NB4 (cell line): Measurements from ENCODE around the gene FLT1.
A peak's percentile ranks its signal among the peaks of the same experiment; 100 is the strongest.

Source experiments
- DNase-seq: peaks from one replicate; pipeline ENCODE4 v3.0.0; 2010; ENCODE audit warnings: low read depth
- H3K4me3 ChIP-seq: one replicate; pipeline ENCODE4 v1.5.1; 2011; ENCODE audit warnings: mild to moderate bottlenecking, low read depth, low read length, moderate library complexity
- MYC ChIP-seq: IDR thresholded peaks from 2 replicates; pipeline ENCODE4 v1.6.1; 2011; ENCODE audit warnings: low read depth, low read length
- POLR2A ChIP-seq: IDR thresholded peaks from 2 replicates; pipeline ENCODE4 v1.6.1; 2011; ENCODE audit warnings: mild to moderate bottlenecking; ENCODE audit not compliant: insufficient read length; ENCODE audit errors: extremely low read depth
- TF ChIP-seq, protein P1 (sequence below): IDR thresholded peaks from one replicate; pipeline ENCODE4 v1.5.1; 2012; ENCODE audit warnings: low read depth, low read length
- TF ChIP-seq, protein P2 (sequence below): IDR thresholded peaks from 2 replicates; pipeline ENCODE4 v1.6.1; 2011; ENCODE audit warnings: low read depth, low read length

FLT1 gene

GRCh38 chr13:28337166-28338005 lies 157.5 kb downstream of the FLT1 start:
- no peak overlapping the region for H3K4me3 ChIP-seq
- TF ChIP-seq, protein P1, sequence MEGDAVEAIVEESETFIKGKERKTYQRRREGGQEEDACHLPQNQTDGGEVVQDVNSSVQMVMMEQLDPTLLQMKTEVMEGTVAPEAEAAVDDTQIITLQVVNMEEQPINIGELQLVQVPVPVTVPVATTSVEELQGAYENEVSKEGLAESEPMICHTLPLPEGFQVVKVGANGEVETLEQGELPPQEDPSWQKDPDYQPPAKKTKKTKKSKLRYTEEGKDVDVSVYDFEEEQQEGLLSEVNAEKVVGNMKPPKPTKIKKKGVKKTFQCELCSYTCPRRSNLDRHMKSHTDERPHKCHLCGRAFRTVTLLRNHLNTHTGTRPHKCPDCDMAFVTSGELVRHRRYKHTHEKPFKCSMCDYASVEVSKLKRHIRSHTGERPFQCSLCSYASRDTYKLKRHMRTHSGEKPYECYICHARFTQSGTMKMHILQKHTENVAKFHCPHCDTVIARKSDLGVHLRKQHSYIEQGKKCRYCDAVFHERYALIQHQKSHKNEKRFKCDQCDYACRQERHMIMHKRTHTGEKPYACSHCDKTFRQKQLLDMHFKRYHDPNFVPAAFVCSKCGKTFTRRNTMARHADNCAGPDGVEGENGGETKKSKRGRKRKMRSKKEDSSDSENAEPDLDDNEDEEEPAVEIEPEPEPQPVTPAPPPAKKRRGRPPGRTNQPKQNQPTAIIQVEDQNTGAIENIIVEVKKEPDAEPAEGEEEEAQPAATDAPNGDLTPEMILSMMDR: no peak
- TF ChIP-seq, protein P2, sequence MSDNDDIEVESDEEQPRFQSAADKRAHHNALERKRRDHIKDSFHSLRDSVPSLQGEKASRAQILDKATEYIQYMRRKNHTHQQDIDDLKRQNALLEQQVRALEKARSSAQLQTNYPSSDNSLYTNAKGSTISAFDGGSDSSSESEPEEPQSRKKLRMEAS: no peak
- TF ChIP-seq MYC (no peak), POLR2A (no peak)
- DNase-seq: no peak

GRCh38 chr13:28336193-28336657 lies 158.7 kb downstream of the FLT1 start:
- no peak overlapping the region for H3K4me3 ChIP-seq
- TF ChIP-seq, protein P2: no peak
- TF ChIP-seq MYC (no peak), POLR2A (no peak)
- TF ChIP-seq, protein P1: no peak
- no peak for DNase-seq

DNA sequence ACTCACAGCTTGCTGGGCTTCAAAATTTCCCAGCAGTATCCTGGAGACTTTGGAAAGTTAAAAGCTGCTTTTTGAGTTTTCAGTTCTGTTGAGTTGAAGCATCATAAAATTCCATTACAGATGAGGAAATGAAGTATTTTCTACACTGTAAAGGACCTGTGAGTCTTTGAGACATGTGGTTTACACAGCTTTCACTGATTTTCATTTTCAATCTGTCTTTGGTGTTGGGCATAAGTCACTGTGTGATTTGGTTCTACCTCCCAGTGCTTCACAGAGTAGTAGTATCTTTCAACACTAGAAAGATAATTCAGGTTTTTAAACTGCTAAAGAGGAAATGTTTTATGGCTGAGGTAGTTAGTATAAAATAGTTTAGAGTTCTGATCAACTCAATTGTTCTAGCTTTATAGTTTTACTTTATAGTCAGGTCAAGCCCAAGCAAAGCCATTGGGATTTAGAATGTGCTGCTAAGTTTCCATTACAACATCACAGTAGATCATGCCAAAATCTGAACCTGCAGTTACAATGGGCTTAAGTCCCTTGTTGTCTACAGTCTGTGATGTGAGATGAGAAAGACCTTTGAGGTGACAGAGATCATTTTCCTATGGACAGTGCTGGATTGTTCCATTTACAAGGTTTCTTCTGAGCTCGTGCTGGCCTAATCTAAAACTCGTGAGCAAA lies 161.6 kb downstream of the FLT1 start:
- TF ChIP-seq, protein P1: no peak
- TF ChIP-seq MYC: no peak
- TF ChIP-seq, protein P2: no peak
- no peak for TF ChIP-seq POLR2A
- no peak for DNase-seq
- no peak overlapping the region for H3K4me3 ChIP-seq

GRCh38 chr13:28329395-28330158 lies 165.4 kb downstream of the FLT1 start:
- no peak overlapping the region for H3K4me3 ChIP-seq
- TF ChIP-seq, protein P2: no peak
- TF ChIP-seq POLR2A (no peak), MYC (no peak)
- TF ChIP-seq, protein P1: no peak
- DNase-seq: peak; percentile 43

GRCh38 chr13:28328271-28328607 lies 166.7 kb downstream of the FLT1 start:
- DNase-seq: no peak
- TF ChIP-seq, protein P1: no peak
- TF ChIP-seq POLR2A (no peak), MYC (no peak)
- TF ChIP-seq, protein P2: no peak
- H3K4me3 ChIP-seq: no peak overlapping the region
